ENCODE results near the gene PLA1A.

PLA1A gene

DNA sequence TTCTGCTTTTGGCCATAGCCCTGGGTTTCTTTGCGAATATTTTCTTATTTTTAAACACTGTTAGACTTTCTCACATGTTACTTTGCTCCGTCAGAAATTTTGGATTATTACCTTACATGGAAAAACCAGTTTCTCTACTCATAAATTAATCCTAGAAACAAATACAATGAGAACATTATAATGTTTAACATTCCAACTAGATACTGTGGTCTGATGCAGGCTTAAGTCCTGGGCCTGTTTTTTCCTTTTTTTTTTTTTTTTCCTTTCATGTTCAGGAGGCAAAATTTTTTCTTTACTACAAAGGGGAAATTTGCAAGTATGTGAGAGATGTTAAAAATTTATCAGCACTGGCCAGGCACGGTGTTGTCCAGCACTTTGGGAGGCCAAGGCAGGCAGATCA, 33.8 kb downstream of the PLA1A start:
- H3K4me2 ChIP-seq, result no peak overlapping the region
- no peak overlapping the region for H3K4me3 ChIP-seq (IDR thresholded peaks at IDR 0.05; ENCODE audit: insufficient read depth, low read depth, low read length)
- TF ChIP-seq, protein P1, sequence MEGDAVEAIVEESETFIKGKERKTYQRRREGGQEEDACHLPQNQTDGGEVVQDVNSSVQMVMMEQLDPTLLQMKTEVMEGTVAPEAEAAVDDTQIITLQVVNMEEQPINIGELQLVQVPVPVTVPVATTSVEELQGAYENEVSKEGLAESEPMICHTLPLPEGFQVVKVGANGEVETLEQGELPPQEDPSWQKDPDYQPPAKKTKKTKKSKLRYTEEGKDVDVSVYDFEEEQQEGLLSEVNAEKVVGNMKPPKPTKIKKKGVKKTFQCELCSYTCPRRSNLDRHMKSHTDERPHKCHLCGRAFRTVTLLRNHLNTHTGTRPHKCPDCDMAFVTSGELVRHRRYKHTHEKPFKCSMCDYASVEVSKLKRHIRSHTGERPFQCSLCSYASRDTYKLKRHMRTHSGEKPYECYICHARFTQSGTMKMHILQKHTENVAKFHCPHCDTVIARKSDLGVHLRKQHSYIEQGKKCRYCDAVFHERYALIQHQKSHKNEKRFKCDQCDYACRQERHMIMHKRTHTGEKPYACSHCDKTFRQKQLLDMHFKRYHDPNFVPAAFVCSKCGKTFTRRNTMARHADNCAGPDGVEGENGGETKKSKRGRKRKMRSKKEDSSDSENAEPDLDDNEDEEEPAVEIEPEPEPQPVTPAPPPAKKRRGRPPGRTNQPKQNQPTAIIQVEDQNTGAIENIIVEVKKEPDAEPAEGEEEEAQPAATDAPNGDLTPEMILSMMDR (conservative IDR thresholded peaks at IDR 0.05; ENCODE audit: low read depth, low read length), result no peak
- H3K27ac ChIP-seq, result no peak overlapping the region
- H2AFZ ChIP-seq (ENCODE audit: low read depth), result no peak overlapping the region
- H3K27me3 ChIP-seq (ENCODE audit: insufficient read depth, low read depth), result no peaks in the 10 kb centered on the region
- H3K79me2 ChIP-seq (ENCODE audit: insufficient read depth, low read depth), result no peaks in the 10 kb centered on the region
- H4K20me1 ChIP-seq (ENCODE audit: insufficient read depth), result no peaks in the 10 kb centered on the region
- peaks cover 15% of the 10 kb centered on the region for H3K4me1 ChIP-seq (ENCODE audit: low read depth, poor library complexity, severe bottlenecking)
- H3K36me3 ChIP-seq (ENCODE audit: insufficient read depth), result no peaks in the 10 kb centered on the region
- no peak overlapping the region for H3K9ac ChIP-seq

DNA sequence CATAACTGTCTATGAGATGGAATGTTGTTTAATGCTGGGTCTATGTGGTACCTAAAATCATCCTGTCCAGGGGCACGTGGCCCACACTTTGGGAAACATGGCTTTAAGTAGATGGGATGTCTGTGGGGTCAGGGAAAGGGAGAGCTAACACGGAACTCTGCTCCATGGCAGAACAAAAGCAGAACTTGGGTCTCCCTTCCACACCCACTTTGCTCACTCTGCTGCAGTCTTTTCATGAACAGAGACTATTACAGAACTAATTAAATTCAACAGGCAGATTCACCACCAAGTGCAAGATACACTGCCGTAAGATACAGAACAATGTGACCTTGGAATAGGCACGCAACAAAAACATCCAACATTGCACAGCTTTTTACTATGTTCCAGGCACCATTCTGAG, 34.5 kb downstream of the PLA1A start:
- Histone ChIP-seq H3K4me2 (no peak overlapping the region), H3K36me3 (ENCODE audit: insufficient read depth) (no peaks in the 10 kb centered on the region), H3K27ac (no peak overlapping the region), H4K20me1 (ENCODE audit: insufficient read depth) (no peaks in the 10 kb centered on the region), H3K4me3 (IDR thresholded peaks at IDR 0.05; ENCODE audit: insufficient read depth, low read depth, low read length) (no peak overlapping the region), H3K27me3 (ENCODE audit: insufficient read depth, low read depth) (no peaks in the 10 kb centered on the region), H3K79me2 (ENCODE audit: insufficient read depth, low read depth) (no peaks in the 10 kb centered on the region), H2AFZ (ENCODE audit: low read depth) (no peak overlapping the region), H3K4me1 (ENCODE audit: low read depth, poor library complexity, severe bottlenecking) (peaks cover 22% of the 10 kb centered on the region), H3K9ac (no peak overlapping the region)
- TF ChIP-seq, protein P1 (conservative IDR thresholded peaks at IDR 0.05; ENCODE audit: low read depth, low read length), result no peak

DNA sequence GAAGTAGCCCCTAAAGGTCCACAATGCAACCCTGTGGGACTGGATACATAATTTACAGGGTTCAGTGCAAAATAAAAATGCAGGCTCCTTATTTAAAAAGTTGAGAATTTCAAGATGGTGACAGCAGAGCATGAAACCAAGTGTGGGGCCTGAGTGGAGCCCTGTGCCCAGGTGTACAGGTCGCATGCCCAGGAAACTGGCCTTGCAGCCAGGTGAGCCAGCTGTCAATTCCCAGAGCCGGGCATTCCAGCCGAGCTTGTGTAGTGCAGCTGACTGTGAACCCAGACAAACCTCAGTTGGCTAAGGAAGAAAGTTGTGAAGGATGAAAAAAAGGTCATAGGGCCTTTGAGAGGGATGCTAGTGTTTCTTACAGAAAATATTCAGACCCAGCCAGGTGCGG, 35.1 kb downstream of the PLA1A start:
- Histone ChIP-seq H2AFZ (ENCODE audit: low read depth) (no peak overlapping the region), H3K4me2 (no peak overlapping the region), H3K27ac (no peak overlapping the region)

GRCh38 chr3:119635719-119636118, 38.0 kb downstream of the PLA1A start:
- H3K4me3 ChIP-seq (IDR thresholded peaks at IDR 0.05; ENCODE audit: insufficient read depth, low read depth, low read length), result no peak overlapping the region
- peaks cover 47% of the 10 kb centered on the region for H3K4me1 ChIP-seq (ENCODE audit: low read depth, poor library complexity, severe bottlenecking)
- H3K36me3 ChIP-seq (ENCODE audit: insufficient read depth), result no peaks in the 10 kb centered on the region
- H3K27me3 ChIP-seq (ENCODE audit: insufficient read depth, low read depth), result no peaks in the 10 kb centered on the region
- no peak overlapping the region for H3K27ac ChIP-seq
- H2AFZ ChIP-seq (ENCODE audit: low read depth), result no peak overlapping the region
- no peaks in the 10 kb centered on the region for H3K79me2 ChIP-seq (ENCODE audit: insufficient read depth, low read depth)
- no peaks in the 10 kb centered on the region for H4K20me1 ChIP-seq (ENCODE audit: insufficient read depth)
- TF ChIP-seq, protein P1 (conservative IDR thresholded peaks at IDR 0.05; ENCODE audit: low read depth, low read length), result no peak
- H3K4me2 ChIP-seq, result no peak overlapping the region
- no peak overlapping the region for H3K9ac ChIP-seq

More for the DNA sequence above, 35.1 kb downstream of the PLA1A start:
- no peaks in the 10 kb centered on the region for H3K27me3 ChIP-seq (ENCODE audit: insufficient read depth, low read depth)
- TF ChIP-seq, protein P1 (conservative IDR thresholded peaks at IDR 0.05; ENCODE audit: low read depth, low read length), result no peak
- H3K9ac ChIP-seq, result no peak overlapping the region
- peaks cover 28% of the 10 kb centered on the region for H3K4me1 ChIP-seq (ENCODE audit: low read depth, poor library complexity, severe bottlenecking)
- H4K20me1 ChIP-seq (ENCODE audit: insufficient read depth), result no peaks in the 10 kb centered on the region
- H3K36me3 ChIP-seq (ENCODE audit: insufficient read depth), result no peaks in the 10 kb centered on the region
- no peaks in the 10 kb centered on the region for H3K79me2 ChIP-seq (ENCODE audit: insufficient read depth, low read depth)
- no peak overlapping the region for H3K4me3 ChIP-seq (IDR thresholded peaks at IDR 0.05; ENCODE audit: insufficient read depth, low read depth, low read length)
